ENCODE data around the gene SNRK.

SNRK gene

GRCh38 chr3:43340403-43340802, 54.1 kb downstream of the SNRK start:
- H3K9ac ChIP-seq (ENCODE audit: low read length) = no peak overlapping the region
- H3K4me2 ChIP-seq (ENCODE audit: low read length, poor library complexity, severe bottlenecking) = no peak overlapping the region
- H3K4me1 ChIP-seq (ENCODE audit: control insufficient read depth, insufficient read depth, low read depth, low read length) = no peaks in the 10 kb centered on the region
- H4K8ac ChIP-seq (ENCODE audit: low read length) = no peak overlapping the region
- H3K27ac ChIP-seq (ENCODE audit: low read length, poor library complexity, severe bottlenecking) = no peak overlapping the region
- no peak overlapping the region for H3K18ac ChIP-seq (ENCODE audit: low read depth in 1 of 2, low read length in 2 of 2)
- no peak overlapping the region for H3K23ac ChIP-seq (ENCODE audit: low read length in 2 of 2)
- DNase-seq = no peak
- WGBS = 97% methylated on average over 7 of the region's 7 CpGs
- no peak overlapping the region for H3K4me3 ChIP-seq (ENCODE audit: insufficient read depth in 1 of 2, low read depth in 1 of 2, low read length in 2 of 2)
- H4K91ac ChIP-seq (ENCODE audit: low read length) = no peak overlapping the region
- no peak overlapping the region for H2BK5ac ChIP-seq (ENCODE audit: low read depth, low read length, poor library complexity, severe bottlenecking)
- H2BK120ac ChIP-seq (ENCODE audit: low read depth, low read length) = no peak overlapping the region
- H2AFZ ChIP-seq (ENCODE audit: low read depth, low read length) = no peak overlapping the region
- no peak overlapping the region for H2BK12ac ChIP-seq (ENCODE audit: low read length in 2 of 2)
- H3K79me1 ChIP-seq (replicated peaks; ENCODE audit: low read length, poor library complexity, severe bottlenecking) = peaks cover 25% of the 10 kb centered on the region
- no peak overlapping the region for H2BK15ac ChIP-seq (ENCODE audit: low read depth, poor library complexity, severe bottlenecking)
- H3K14ac ChIP-seq (ENCODE audit: low read length in 2 of 2) = no peak overlapping the region
- H2AK5ac ChIP-seq (ENCODE audit: low read length, severe bottlenecking) = no peak overlapping the region
- H3K9me3 ChIP-seq (ENCODE audit: control insufficient read depth, low read length) = peaks cover 56% of the 10 kb centered on the region
- no peak overlapping the region for H3K4ac ChIP-seq (ENCODE audit: low read depth in 1 of 2, low read length in 2 of 2)
- H3K27me3 ChIP-seq (ENCODE audit: control insufficient read depth in 1 of 2, insufficient read depth in 1 of 2, low read length in 2 of 2) = no peaks in the 10 kb centered on the region
- peaks cover 41 to 91% of the 10 kb centered on the region in 2 experiments for H3K36me3 ChIP-seq (ENCODE audit: control insufficient read depth in 1 of 2, insufficient read depth in 2 of 2, low read depth in 1 of 2, low read length in 2 of 2)

GRCh38 chr3:43341788-43342187, 55.4 kb downstream of the SNRK start:
- no peak overlapping the region for H3K23ac ChIP-seq (ENCODE audit: low read length in 2 of 2)
- H2AK5ac ChIP-seq (ENCODE audit: low read length, severe bottlenecking) = no peak overlapping the region
- no peak overlapping the region for H3K4me3 ChIP-seq (ENCODE audit: insufficient read depth in 1 of 2, low read depth in 1 of 2, low read length in 2 of 2)
- no peak overlapping the region for H3K4me2 ChIP-seq (ENCODE audit: low read length, poor library complexity, severe bottlenecking)
- no peaks in the 10 kb centered on the region for H3K27me3 ChIP-seq (ENCODE audit: control insufficient read depth in 1 of 2, insufficient read depth in 1 of 2, low read length in 2 of 2)
- H2BK12ac ChIP-seq (ENCODE audit: low read length in 2 of 2) = no peak overlapping the region
- H2BK15ac ChIP-seq (ENCODE audit: low read depth, poor library complexity, severe bottlenecking) = no peak overlapping the region
- H4K8ac ChIP-seq (ENCODE audit: low read length) = no peak overlapping the region
- 86% methylated on average over 1 of the region's 2 CpGs for WGBS
- no peak for DNase-seq
- peaks cover 37 to 88% of the 10 kb centered on the region in 2 experiments for H3K36me3 ChIP-seq (ENCODE audit: control insufficient read depth in 1 of 2, insufficient read depth in 2 of 2, low read depth in 1 of 2, low read length in 2 of 2)
- H3K4me1 ChIP-seq (ENCODE audit: control insufficient read depth, insufficient read depth, low read depth, low read length) = peaks cover 3% of the 10 kb centered on the region
- no peak overlapping the region for H3K27ac ChIP-seq (ENCODE audit: low read length, poor library complexity, severe bottlenecking)
- H2AFZ ChIP-seq (ENCODE audit: low read depth, low read length) = no peak overlapping the region
- no peak overlapping the region for H3K14ac ChIP-seq (ENCODE audit: low read length in 2 of 2)
- H2BK120ac ChIP-seq (ENCODE audit: low read depth, low read length) = no peak overlapping the region
- peaks cover 43% of the 10 kb centered on the region for H3K9me3 ChIP-seq (ENCODE audit: control insufficient read depth, low read length)
- H2BK5ac ChIP-seq (ENCODE audit: low read depth, low read length, poor library complexity, severe bottlenecking) = no peak overlapping the region
- H3K9ac ChIP-seq (ENCODE audit: low read length) = no peak overlapping the region
- H4K91ac ChIP-seq (ENCODE audit: low read length) = no peak overlapping the region
- H3K18ac ChIP-seq (ENCODE audit: low read depth in 1 of 2, low read length in 2 of 2) = no peak overlapping the region
- H3K79me1 ChIP-seq (replicated peaks; ENCODE audit: low read length, poor library complexity, severe bottlenecking) = peaks cover 30% of the 10 kb centered on the region
- H3K4ac ChIP-seq (ENCODE audit: low read depth in 1 of 2, low read length in 2 of 2) = no peak overlapping the region

DNA sequence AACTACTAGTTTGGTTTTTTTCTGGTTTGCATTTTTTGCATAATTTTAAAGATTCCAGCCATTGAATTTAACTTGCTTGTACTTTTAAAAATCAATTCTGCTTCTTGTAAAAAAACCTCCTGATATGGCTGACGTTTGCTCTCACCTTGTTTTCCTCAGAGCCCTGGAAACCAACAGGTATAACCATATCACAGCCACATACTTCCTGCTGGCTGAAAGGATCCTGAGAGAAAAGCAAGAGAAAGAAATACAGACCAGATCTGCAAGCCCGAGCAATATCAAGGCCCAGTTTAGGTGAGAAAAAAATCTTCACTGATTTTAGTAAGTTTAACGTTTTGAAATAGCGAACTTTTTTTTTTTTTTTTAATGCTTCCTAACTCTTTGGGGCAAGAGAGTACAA, 56.8 kb downstream of the SNRK start:
- Histone ChIP-seq H3K79me1 (replicated peaks; ENCODE audit: low read length, poor library complexity, severe bottlenecking) (peaks cover 27% of the 10 kb centered on the region), H3K9me3 (ENCODE audit: control insufficient read depth, low read length) (peaks cover 31% of the 10 kb centered on the region)
- WGBS = over 99% methylated on average over 4 of the region's 4 CpGs

GRCh38 chr3:43343815-43344214, 57.5 kb downstream of the SNRK start:
- Histone ChIP-seq H2AK5ac (ENCODE audit: low read length, severe bottlenecking) (no peak overlapping the region), H2BK12ac (ENCODE audit: low read length in 2 of 2) (no peak overlapping the region), H4K91ac (ENCODE audit: low read length) (no peak overlapping the region), H3K9me3 (ENCODE audit: control insufficient read depth, low read length) (peaks cover 25% of the 10 kb centered on the region), H3K23ac (ENCODE audit: low read length in 2 of 2) (no peak overlapping the region), H3K4me1 (ENCODE audit: control insufficient read depth, insufficient read depth, low read depth, low read length) (peaks cover 3% of the 10 kb centered on the region), H3K36me3 (ENCODE audit: control insufficient read depth in 1 of 2, insufficient read depth in 2 of 2, low read depth in 1 of 2, low read length in 2 of 2) (peaks cover 41 to 88% of the 10 kb centered on the region in 2 experiments), H3K14ac (ENCODE audit: low read length in 2 of 2) (no peak overlapping the region), H2BK120ac (ENCODE audit: low read depth, low read length) (no peak overlapping the region), H3K4me2 (ENCODE audit: low read length, poor library complexity, severe bottlenecking) (no peak overlapping the region), H2AFZ (ENCODE audit: low read depth, low read length) (no peak overlapping the region), H3K27me3 (ENCODE audit: control insufficient read depth in 1 of 2, insufficient read depth in 1 of 2, low read length in 2 of 2) (no peaks in the 10 kb centered on the region), H3K27ac (ENCODE audit: low read length, poor library complexity, severe bottlenecking) (no peak overlapping the region), H3K9ac (ENCODE audit: low read length) (no peak overlapping the region), H3K18ac (ENCODE audit: low read depth in 1 of 2, low read length in 2 of 2) (no peak overlapping the region), H3K4ac (ENCODE audit: low read depth in 1 of 2, low read length in 2 of 2) (no peak overlapping the region), H3K4me3 (ENCODE audit: insufficient read depth in 1 of 2, low read depth in 1 of 2, low read length in 2 of 2) (no peak overlapping the region), H3K79me1 (replicated peaks; ENCODE audit: low read length, poor library complexity, severe bottlenecking) (peaks cover 29% of the 10 kb centered on the region), H2BK15ac (ENCODE audit: low read depth, poor library complexity, severe bottlenecking) (no peak overlapping the region), H2BK5ac (ENCODE audit: low read depth, low read length, poor library complexity, severe bottlenecking) (no peak overlapping the region), H4K8ac (ENCODE audit: low read length) (no peak overlapping the region)
- 99% methylated on average over 2 of the region's 3 CpGs for WGBS
- DNase-seq = no peak

More for the DNA sequence above, 56.8 kb downstream of the SNRK start:
- H3K23ac ChIP-seq (ENCODE audit: low read length in 2 of 2) = no peak overlapping the region
- no peak overlapping the region for H2BK120ac ChIP-seq (ENCODE audit: low read depth, low read length)
- DNase-seq = no peak
- H4K91ac ChIP-seq (ENCODE audit: low read length) = no peak overlapping the region
- H2BK15ac ChIP-seq (ENCODE audit: low read depth, poor library complexity, severe bottlenecking) = no peak overlapping the region
- no peak overlapping the region for H3K4me2 ChIP-seq (ENCODE audit: low read length, poor library complexity, severe bottlenecking)
- H2AK5ac ChIP-seq (ENCODE audit: low read length, severe bottlenecking) = no peak overlapping the region
- no peak overlapping the region for H3K27ac ChIP-seq (ENCODE audit: low read length, poor library complexity, severe bottlenecking)
- no peak overlapping the region for H2AFZ ChIP-seq (ENCODE audit: low read depth, low read length)
- H3K36me3 ChIP-seq (ENCODE audit: control insufficient read depth in 1 of 2, insufficient read depth in 2 of 2, low read depth in 1 of 2, low read length in 2 of 2) = peaks cover 36 to 88% of the 10 kb centered on the region in 2 experiments
- no peaks in the 10 kb centered on the region for H3K27me3 ChIP-seq (ENCODE audit: control insufficient read depth in 1 of 2, insufficient read depth in 1 of 2, low read length in 2 of 2)
- no peak overlapping the region for H3K4me3 ChIP-seq (ENCODE audit: insufficient read depth in 1 of 2, low read depth in 1 of 2, low read length in 2 of 2)
- H3K14ac ChIP-seq (ENCODE audit: low read length in 2 of 2) = no peak overlapping the region
- no peak overlapping the region for H2BK5ac ChIP-seq (ENCODE audit: low read depth, low read length, poor library complexity, severe bottlenecking)
- no peak overlapping the region for H2BK12ac ChIP-seq (ENCODE audit: low read length in 2 of 2)
- no peak overlapping the region for H4K8ac ChIP-seq (ENCODE audit: low read length)
- no peak overlapping the region for H3K4ac ChIP-seq (ENCODE audit: low read depth in 1 of 2, low read length in 2 of 2)
- no peak overlapping the region for H3K18ac ChIP-seq (ENCODE audit: low read depth in 1 of 2, low read length in 2 of 2)
- H3K9ac ChIP-seq (ENCODE audit: low read length) = no peak overlapping the region
- peaks cover 3% of the 10 kb centered on the region for H3K4me1 ChIP-seq (ENCODE audit: control insufficient read depth, insufficient read depth, low read depth, low read length)

Data from mesenchymal stem cell (in vitro differentiated cells and primary cell).